ENCODE measurements around the gene CDC5L.

The CDC5L gene

DNA sequence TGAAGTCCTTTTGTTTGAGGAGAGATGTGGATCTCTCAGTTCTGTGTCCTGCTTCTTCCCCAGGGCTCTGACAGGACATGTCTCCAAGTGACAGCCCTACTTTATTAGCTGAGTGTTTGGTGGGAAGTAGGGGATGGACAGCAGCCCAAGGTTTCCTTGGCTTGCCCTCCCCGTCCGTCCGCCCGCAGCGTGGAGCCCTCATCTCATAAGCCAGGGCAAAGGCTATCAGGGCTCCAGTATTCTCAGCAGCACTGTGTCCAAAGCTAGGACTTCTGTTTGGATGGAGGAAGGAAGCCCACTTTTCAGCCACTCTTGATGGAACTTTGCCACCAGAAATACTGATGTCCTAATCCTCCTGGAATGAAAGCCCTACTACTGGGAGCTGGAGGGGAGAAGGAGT lies 13.6 kb downstream of the CDC5L start:
- Histone ChIP-seq H3K9me3 (ENCODE audit: severe bottlenecking) (no peaks in the 10 kb centered on the region), H3K27me3 (ENCODE audit: insufficient read depth, poor library complexity, severe bottlenecking) (no peaks in the 10 kb centered on the region), H3K4me3 (ENCODE audit: severe bottlenecking) (no peak overlapping the region), H3K36me3 (ENCODE audit: low read depth) (peaks cover 93% of the 10 kb centered on the region), H3K27ac (ENCODE audit: poor library complexity, severe bottlenecking) (no peak overlapping the region), H3K4me1 (ENCODE audit: insufficient read depth, poor library complexity, severe bottlenecking) (no peaks in the 10 kb centered on the region)
- TF ChIP-seq, protein P1, sequence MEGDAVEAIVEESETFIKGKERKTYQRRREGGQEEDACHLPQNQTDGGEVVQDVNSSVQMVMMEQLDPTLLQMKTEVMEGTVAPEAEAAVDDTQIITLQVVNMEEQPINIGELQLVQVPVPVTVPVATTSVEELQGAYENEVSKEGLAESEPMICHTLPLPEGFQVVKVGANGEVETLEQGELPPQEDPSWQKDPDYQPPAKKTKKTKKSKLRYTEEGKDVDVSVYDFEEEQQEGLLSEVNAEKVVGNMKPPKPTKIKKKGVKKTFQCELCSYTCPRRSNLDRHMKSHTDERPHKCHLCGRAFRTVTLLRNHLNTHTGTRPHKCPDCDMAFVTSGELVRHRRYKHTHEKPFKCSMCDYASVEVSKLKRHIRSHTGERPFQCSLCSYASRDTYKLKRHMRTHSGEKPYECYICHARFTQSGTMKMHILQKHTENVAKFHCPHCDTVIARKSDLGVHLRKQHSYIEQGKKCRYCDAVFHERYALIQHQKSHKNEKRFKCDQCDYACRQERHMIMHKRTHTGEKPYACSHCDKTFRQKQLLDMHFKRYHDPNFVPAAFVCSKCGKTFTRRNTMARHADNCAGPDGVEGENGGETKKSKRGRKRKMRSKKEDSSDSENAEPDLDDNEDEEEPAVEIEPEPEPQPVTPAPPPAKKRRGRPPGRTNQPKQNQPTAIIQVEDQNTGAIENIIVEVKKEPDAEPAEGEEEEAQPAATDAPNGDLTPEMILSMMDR (IDR thresholded peaks at IDR 0.05; ENCODE audit: poor library complexity, severe bottlenecking) = no peak
- DNase-seq (ENCODE audit: low spot score) (no peak), ATAC-seq (ENCODE audit: low read depth) (no peak)

DNA sequence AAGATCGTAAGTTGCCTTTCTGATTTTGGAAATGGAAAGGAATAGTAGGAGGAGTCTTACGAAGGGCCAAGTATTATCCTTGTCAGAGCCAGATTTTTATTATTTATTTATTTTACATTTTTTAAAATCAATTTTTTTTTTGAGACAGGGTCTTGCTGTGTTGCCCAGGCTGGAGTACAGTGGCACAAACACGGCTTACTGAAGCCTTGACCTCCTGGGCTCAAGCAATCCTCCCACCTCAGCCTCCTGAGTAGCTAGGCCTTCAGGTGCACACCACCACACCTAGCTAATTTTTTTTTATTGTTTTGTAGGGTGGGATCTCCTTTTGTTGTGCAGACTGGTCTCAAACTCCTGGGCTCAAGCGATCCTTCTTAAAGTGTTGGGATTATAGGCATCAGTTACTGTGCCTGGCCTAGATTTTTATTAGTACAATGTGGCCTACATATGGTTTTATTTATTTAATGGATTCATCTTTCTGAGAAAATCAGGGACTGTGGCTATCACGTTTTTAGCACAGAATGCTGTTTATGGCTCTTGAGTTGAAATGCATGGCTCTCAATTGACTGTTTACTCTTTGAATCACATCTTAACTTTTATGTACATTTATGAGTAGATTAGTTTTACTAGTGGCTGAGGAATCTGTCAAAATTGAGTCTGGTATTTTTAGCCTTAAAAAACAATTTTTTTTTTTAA lies 16.7 kb downstream of the CDC5L start:
- Histone ChIP-seq H3K27ac (ENCODE audit: poor library complexity, severe bottlenecking) (no peak overlapping the region), H3K36me3 (ENCODE audit: low read depth) (peaks cover 93% of the 10 kb centered on the region), H3K4me1 (ENCODE audit: insufficient read depth, poor library complexity, severe bottlenecking) (no peaks in the 10 kb centered on the region), H3K27me3 (ENCODE audit: insufficient read depth, poor library complexity, severe bottlenecking) (no peaks in the 10 kb centered on the region), H3K9me3 (ENCODE audit: severe bottlenecking) (no peaks in the 10 kb centered on the region), H3K4me3 (ENCODE audit: severe bottlenecking) (no peak overlapping the region)
- TF ChIP-seq, protein P1 (IDR thresholded peaks at IDR 0.05; ENCODE audit: poor library complexity, severe bottlenecking) = no peak
- ATAC-seq (ENCODE audit: low read depth) (no peak), DNase-seq (ENCODE audit: low spot score) (no peak)

DNA sequence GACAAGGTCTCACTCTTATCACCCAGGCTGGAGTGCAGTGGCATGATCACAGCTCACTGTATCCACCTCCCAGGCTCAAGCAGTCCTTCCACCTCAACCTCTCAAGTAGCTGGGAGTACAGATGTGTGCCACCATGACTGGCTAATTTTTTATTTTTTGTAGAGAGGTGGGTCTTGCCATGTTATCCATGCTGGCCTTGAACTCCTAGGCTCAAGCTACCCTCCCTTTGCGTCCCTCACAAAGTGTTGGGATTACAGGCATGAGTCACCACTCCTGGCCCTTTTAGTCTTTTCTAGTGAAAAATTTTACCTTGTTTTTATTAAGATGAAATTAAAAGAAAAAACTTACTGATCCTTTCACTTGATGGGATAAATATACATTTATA lies 17.2 kb downstream of the CDC5L start:
- DNase-seq (ENCODE audit: low spot score) (no peak), ATAC-seq (ENCODE audit: low read depth) (no peak)
- no peak overlapping the region for H3K4me3 ChIP-seq (ENCODE audit: severe bottlenecking)
- H3K27me3 ChIP-seq (ENCODE audit: insufficient read depth, poor library complexity, severe bottlenecking) = no peaks in the 10 kb centered on the region
- TF ChIP-seq, protein P1 (IDR thresholded peaks at IDR 0.05; ENCODE audit: poor library complexity, severe bottlenecking) = no peak
- no peaks in the 10 kb centered on the region for H3K4me1 ChIP-seq (ENCODE audit: insufficient read depth, poor library complexity, severe bottlenecking)
- peaks cover 93% of the 10 kb centered on the region for H3K36me3 ChIP-seq (ENCODE audit: low read depth)
- no peak overlapping the region for H3K27ac ChIP-seq (ENCODE audit: poor library complexity, severe bottlenecking)
- no peaks in the 10 kb centered on the region for H3K9me3 ChIP-seq (ENCODE audit: severe bottlenecking)

DNA sequence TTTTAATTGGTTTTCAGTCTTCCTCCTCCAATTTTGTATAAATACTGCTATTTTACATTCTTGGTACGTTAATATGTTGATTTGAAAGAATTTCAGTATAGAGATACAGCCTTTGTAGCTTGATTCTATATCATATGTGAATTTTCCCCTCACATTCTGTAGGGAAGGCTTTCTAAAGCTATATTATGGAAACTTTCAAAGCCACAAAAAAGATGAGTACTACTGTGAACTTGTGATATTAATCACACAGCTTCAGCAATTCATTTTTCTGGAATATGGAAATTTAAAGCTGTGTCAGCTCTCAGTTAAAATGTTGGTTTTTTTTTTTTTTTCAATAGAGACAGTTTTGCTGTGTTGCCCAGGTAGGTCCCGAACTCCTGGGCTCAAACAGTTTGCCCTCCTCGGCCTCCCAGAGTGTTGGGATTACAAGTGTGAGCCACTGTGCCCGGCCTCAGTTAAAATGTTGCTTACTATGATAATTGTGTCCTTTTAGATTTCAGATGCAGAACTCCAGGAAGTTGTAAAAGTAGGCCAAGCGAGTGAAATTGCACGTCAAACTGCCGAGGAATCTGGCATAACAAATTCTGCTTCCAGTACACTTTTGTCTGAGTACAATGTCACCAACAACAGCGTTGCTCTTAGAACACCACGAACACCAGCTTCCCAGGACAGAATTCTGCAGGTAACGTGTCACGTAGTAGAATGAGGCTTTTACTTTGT lies 20.6 kb downstream of the CDC5L start:
- no peak for ATAC-seq (ENCODE audit: low read depth)
- H3K36me3 ChIP-seq (ENCODE audit: low read depth) = peaks cover 87% of the 10 kb centered on the region
- TF ChIP-seq, protein P1 (IDR thresholded peaks at IDR 0.05; ENCODE audit: poor library complexity, severe bottlenecking) = no peak
- no peak overlapping the region for H3K27ac ChIP-seq (ENCODE audit: poor library complexity, severe bottlenecking)
- H3K4me1 ChIP-seq (ENCODE audit: insufficient read depth, poor library complexity, severe bottlenecking) = no peaks in the 10 kb centered on the region
- no peaks in the 10 kb centered on the region for H3K27me3 ChIP-seq (ENCODE audit: insufficient read depth, poor library complexity, severe bottlenecking)
- no peak overlapping the region for H3K4me3 ChIP-seq (ENCODE audit: severe bottlenecking)
- H3K9me3 ChIP-seq (ENCODE audit: severe bottlenecking) = no peaks in the 10 kb centered on the region
- DNase-seq (ENCODE audit: low spot score) = no peak

All from RWPE2 (cell line).